B cell (primary cell): ENCODE results near the gene NRDE2. TPM values are rescaled to one million over a fixed set of nuclear protein-coding genes. Genes with fewer than 3 reads are reported as not detected.
"Not testable (repeated sequence)": the region's sequence is repeated elsewhere in the genome, so short reads cannot be mapped to it uniquely, and the experiment has no call there.

Experiments
- ATAC-seq: fragments of 200-7000 bp; cut with Tn5 transposase; one replicate; pipeline ENCODE4 v1.10.0; 2021; ENCODE audit warnings: low read depth, mild to moderate bottlenecking, moderate number of reproducible peaks, moderate library complexity
- CTCF ChIA-PET: fragments of 350-600 bp; sonication (Branson Sonifier 250); formaldehyde crosslinking; loops from one replicate; lab custom pipeline; 2021; ENCODE audit warnings: antibody characterized with exemption, inconsistent platforms; lab: Charles Lee
- POLR2A ChIA-PET: fragments of 350-600 bp; sonication (Branson Sonifier 250); formaldehyde crosslinking; loops from one replicate; lab custom pipeline; 2021; ENCODE audit warnings: antibody characterized with exemption; lab: Charles Lee
- DNase-seq: peaks from one replicate; pipeline ENCODE4 v3.0.0; 2013
- H2AFZ ChIP-seq: 2 replicates; pipeline ENCODE4 v1.6.1; 2012; ENCODE audit warnings: mild to moderate bottlenecking, low read depth, low read length; ENCODE audit not compliant: insufficient read depth, poor library complexity, severe bottlenecking
- H3K27ac ChIP-seq, 2 donors: 1 replicate in 1 of 2; 2 replicates in 1 of 2; pipeline ENCODE4 v1.5.1; 2012 to 2013; ENCODE audit warnings: low read length in 2 of 2, mild to moderate bottlenecking in 2 of 2, moderate library complexity in 1 of 2
- H3K27me3 ChIP-seq, 4 experiments: fragments of 200-600 bp in 1 of 4; sonication (generic) in 1 of 4; replicated peaks in 1 of 4; 1 replicate in 2 of 4; 2 replicates in 2 of 4; pipeline versions ENCODE4 v1.6.1 to v1.7.0; 2013 to 2016; ENCODE audit warnings: low read length in 3 of 4, mild to moderate bottlenecking in 2 of 4, mixed read lengths in 1 of 4, moderate library complexity in 1 of 4; ENCODE audit not compliant: insufficient read depth in 4 of 4, control insufficient read depth in 3 of 4; ENCODE audit errors: control extremely low read depth in 1 of 4
- H3K36me3 ChIP-seq, 2 experiments: replicated peaks in 1 of 2; 1 replicate in 1 of 2; 2 replicates in 1 of 2; pipeline versions ENCODE4 v1.6.1 to v1.7.1; 2013; ENCODE audit warnings: low read length in 1 of 2; ENCODE audit not compliant: insufficient read depth in 2 of 2, control insufficient read depth in 1 of 2; ENCODE audit errors: control extremely low read depth in 1 of 2, extremely low read depth in 1 of 2
- H3K4me1 ChIP-seq, 2 donors: fragments of 200-600 bp in 1 of 2; sonication (generic) in 1 of 2; 1 replicate in 1 of 2; 2 replicates in 1 of 2; pipeline versions ENCODE4 v1.5.1 to v1.6.1; 2013 to 2017; ENCODE audit warnings: low read length in 2 of 2; ENCODE audit not compliant: control insufficient read depth in 2 of 2, insufficient read depth in 2 of 2
- H3K4me2 ChIP-seq: replicated peaks from 2 replicates; pipeline ENCODE3; 2012; ENCODE audit warnings: mild to moderate bottlenecking, low read depth, low read length; ENCODE audit not compliant: poor library complexity, severe bottlenecking
- H3K4me3 ChIP-seq, 5 experiments: fragments of 200-600 bp in 1 of 5; sonication (generic) in 1 of 5; 1 replicate in 3 of 5; 2 replicates in 2 of 5; pipeline versions ENCODE4 v1.5.1 to v1.7.0; 2011 to 2016; ENCODE audit warnings: low read length in 4 of 5, mild to moderate bottlenecking in 4 of 5, low read depth in 2 of 5, control low read depth in 1 of 5, moderate library complexity in 1 of 5; ENCODE audit not compliant: insufficient read depth in 1 of 5; ENCODE audit errors: control extremely low read depth in 1 of 5, extremely low read depth in 1 of 5
- H3K79me2 ChIP-seq: fragments of 200-600 bp; sonication (generic); one replicate; pipeline ENCODE4 v1.6.0; 2016; ENCODE audit warnings: low read length; ENCODE audit not compliant: control insufficient read depth, insufficient read depth
- H3K9ac ChIP-seq: fragments of 200-600 bp; sonication (generic); 2 replicates; pipeline ENCODE4 v1.6.1; 2017; ENCODE audit warnings: mild to moderate bottlenecking, low read length, moderate library complexity
- H3K9me3 ChIP-seq, 3 donors: one replicate each; pipeline versions ENCODE4 v1.6.1 to v1.7.1; 2013; ENCODE audit warnings: low read length in 2 of 3; ENCODE audit not compliant: control insufficient read depth in 2 of 3, insufficient read depth in 1 of 3; ENCODE audit errors: control extremely low read depth in 1 of 3
- H4K20me1 ChIP-seq: 2 replicates; pipeline ENCODE4 v1.6.0; 2012; ENCODE audit warnings: mild to moderate bottlenecking, low read length; ENCODE audit not compliant: insufficient read depth, control insufficient read depth, poor library complexity, severe bottlenecking
- H3K27ac Mint-ChIP-seq: one replicate; pipeline ENCODE4 v1.8.0; 2021; ENCODE audit warnings: mixed read lengths
- H3K27me3 Mint-ChIP-seq: one replicate; pipeline ENCODE4 v1.8.0; 2021; ENCODE audit warnings: mixed read lengths
- H3K4me1 Mint-ChIP-seq: one replicate; pipeline ENCODE4 v1.8.0; 2021; ENCODE audit warnings: mixed read lengths
- H3K4me3 Mint-ChIP-seq: one replicate; pipeline ENCODE4 v1.8.0; 2021; ENCODE audit warnings: mixed read lengths
- H3K9me3 Mint-ChIP-seq: one replicate; pipeline ENCODE4 v1.8.0; 2022; ENCODE audit warnings: mixed read lengths; ENCODE audit not compliant: insufficient read depth
- CTCF ChIP-seq: fragments of 200-600 bp; IDR thresholded peaks from one replicate; pipeline ENCODE4 v1.8.0; 2022; ENCODE audit warnings: antibody characterized with exemption, mild to moderate bottlenecking
- EZH2 ChIP-seq: IDR thresholded peaks from 2 replicates; pipeline ENCODE4 v1.6.1; 2012; ENCODE audit warnings: borderline replicate concordance, low read depth, mild to moderate bottlenecking, moderate library complexity, low read length; ENCODE audit not compliant: insufficient read depth, poor library complexity, severe bottlenecking
- WGBS: methylation state at CpG from one replicate; pipeline ENCODE4 v1.1.5; 2013; ENCODE audit warnings: missing lambda C conversion rate; ENCODE audit not compliant: insufficient coverage; 5-methylcytosine and 5-hydroxymethylcytosine counted together
- intact Hi-C: fragments of 100-400 bp; cut with micrococcal nuclease; formaldehyde crosslinking; loops from one replicate; pipeline ENCODE4 v1.10.0; 2022
- polyA plus RNA-seq: library from polyadenylated mRNA; depleted of rRNA; stranded (reverse); fragments of >200 nt; gene quantifications from 2 replicates; pipeline ENCODE4 v1.2.3, GENCODE V29; 2012
- total RNA-seq, 2 donors: library from RNA; stranded (reverse); fragments of 120-200 nt in 1 of 2; gene quantifications; 1 replicate in 1 of 2; 2 replicates in 1 of 2; pipeline versions ENCODE4 v1.2.3 to v1.2.4, GENCODE V29; 2013 to 2022

NRDE2 gene
- total and polyA plus RNA-seq, 2 donors (not counting 1 experiment from before 2014, with no cell fraction given), result 5.3 to 35.8 TPM

GRCh38 chr14:90341784-90342183 lies 10.0 kb upstream of the NRDE2 start:
- DNase-seq, result no peak
- Histone ChIP-seq H3K4me3 (no peak overlapping the region), H3K9me3 (no peaks in the 10 kb centered on the region), H2AFZ (no peak overlapping the region), H3K79me2 (no peaks in the 10 kb centered on the region), H4K20me1 (no peaks in the 10 kb centered on the region), H3K4me1 (no peaks in the 10 kb centered on the region), H3K36me3 (no peaks in the 10 kb centered on the region), H3K4me2 (no peak overlapping the region), H3K9ac (no peak overlapping the region), H3K27me3 (peaks cover 0 to 8% (median 7%) of the 10 kb centered on the region in 4 experiments), H3K27ac (no peak overlapping the region)
- intact Hi-C loops, result no loop called here
- no peaks in the 10 kb centered on the region for H3K9me3 Mint-ChIP-seq
- peaks cover 31% of the 10 kb centered on the region for H3K27me3 Mint-ChIP-seq
- ChIA-PET POLR2A (no interaction called here), CTCF (interaction anchor here (0.7 kb wide), 1 partner anchor 132 kb away, joined by 5 read pairs; no protein-coding TSS in a partner anchor)
- no peaks in the 10 kb centered on the region for H3K4me1 Mint-ChIP-seq
- H3K27ac Mint-ChIP-seq, result no peak overlapping the region
- ATAC-seq, result no peak
- WGBS, result 100% methylated on average over 3 of the region's 7 CpGs
- no peak for TF ChIP-seq CTCF
- TF ChIP-seq EZH2, result no peak
- no peak overlapping the region for H3K4me3 Mint-ChIP-seq

DNA sequence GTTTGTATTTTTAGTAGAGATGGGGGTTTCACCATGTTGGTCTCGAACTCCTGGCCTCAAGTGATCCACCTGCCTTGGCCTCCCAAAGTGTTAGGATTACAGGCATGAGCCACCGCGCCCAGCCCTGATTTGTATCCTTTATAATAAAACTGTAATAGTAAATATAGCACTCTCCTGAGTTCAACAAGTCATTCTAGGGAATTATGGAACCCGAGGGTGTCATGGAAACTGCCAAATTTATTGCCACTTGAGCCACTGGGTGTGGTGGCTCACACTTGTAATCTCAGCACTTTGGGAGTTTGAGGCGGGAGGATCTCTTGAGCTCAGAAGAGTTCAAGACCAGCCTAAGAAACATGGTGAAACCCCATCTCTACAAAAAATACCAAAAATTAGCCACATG lies 9.5 kb upstream of the NRDE2 start:
- CTCF ChIA-PET, result interaction anchor here (0.7 kb wide), 1 partner anchor 132 kb away, joined by 5 read pairs; no protein-coding TSS in a partner anchor
- intact Hi-C loops, H3K79me2 ChIP-seq, H3K4me1 Mint-ChIP-seq, H4K20me1 ChIP-seq, H3K9me3 Mint-ChIP-seq, DNase-seq, H3K27ac Mint-ChIP-seq, ATAC-seq, H3K4me3 ChIP-seq, H3K27ac ChIP-seq, H3K4me3 Mint-ChIP-seq, H3K4me1 ChIP-seq, H3K36me3 ChIP-seq, H3K4me2 ChIP-seq, H3K9ac ChIP-seq, H3K9me3 ChIP-seq, H2AFZ ChIP-seq, POLR2A ChIA-PET: not testable (repeated sequence)
- peaks cover 0 to 13% (median 9%) of the 10 kb centered on the region in 4 experiments for H3K27me3 ChIP-seq
- whole genome bisulfite sequencing, result no CpG with 5 or more reads among the region's 5 CpGs
- H3K27me3 Mint-ChIP-seq, result peaks cover 36% of the 10 kb centered on the region
